K562 (cell line): ENCODE data around the gene ATP5F1D. TPM values are rescaled to one million over a fixed set of nuclear protein-coding genes. Genes with fewer than 3 reads are reported as not detected.

ENCODE experiments used
- BRD9 ChIP-seq: fragments of 450-650 bp; IDR thresholded peaks from 2 replicates; pipeline ENCODE4 v1.6.1; 2018; ENCODE audit warnings: low read depth; ENCODE audit not compliant: partially characterized antibody
- GTF2A2 ChIP-seq: IDR thresholded peaks from 2 replicates; pipeline ENCODE4 v1.6.1; 2016; ENCODE audit warnings: mild to moderate bottlenecking, missing genetic modification characterization, missing compliant biosample characterization
- KLF10 ChIP-seq: fragments of 250-450 bp; sonication (Bioruptor Pico); IDR thresholded peaks from 2 replicates; pipeline ENCODE4 v1.6.1; 2021; ENCODE audit warnings: matching md5 sums
- NFE2 ChIP-seq: IDR thresholded peaks from 2 replicates; pipeline ENCODE4 v1.6.1; 2014; ENCODE audit warnings: antibody characterized with exemption, low read depth
- SMARCA4 ChIP-seq: fragments of 450-650 bp; IDR thresholded peaks from 2 replicates; pipeline ENCODE4 v1.6.1; 2016
- ZFPM2 ChIP-seq: fragments of 250-450 bp; sonication (Bioruptor Pico); IDR thresholded peaks from 2 replicates; pipeline ENCODE4 v1.5.1; 2022; ENCODE audit warnings: mild to moderate bottlenecking
- ZNF124 ChIP-seq: sonication (generic); formaldehyde crosslinking; IDR thresholded peaks from 2 replicates; pipeline ENCODE4 v1.8.1; 2022; ENCODE audit warnings: missing genetic modification reagents
- ZNF695 ChIP-seq: fragments of 450-650 bp; formaldehyde crosslinking; IDR thresholded peaks from 2 replicates; pipeline ENCODE4 v1.4.0; 2020; ENCODE audit warnings: mild to moderate bottlenecking, moderate library complexity
- ZZZ3 ChIP-seq: fragments of 450-650 bp; IDR thresholded peaks from 2 replicates; pipeline ENCODE4 v1.6.1; 2016; ENCODE audit warnings: antibody characterized with exemption, mild to moderate bottlenecking, moderate library complexity
- polyA plus RNA-seq, 8 experiments: library from polyadenylated mRNA; depleted of rRNA in 4 of 8; stranded (reverse) in 5 of 8; unstranded in 3 of 8; fragments of >200 nt; fragmentation: Nextera tagmentation in 2 of 8; fragmentation: Illumina TruSeq in 1 of 8; extraction: Ambion mirVana in 2 of 8; extraction: Trizol in 1 of 8; gene quantifications; 2 replicates each; pipeline versions ENCODE4 v1.2.1 to v1.2.3, GENCODE V29; 2011 to 2014; ENCODE audit warnings: inconsistent platforms in 1 of 8, missing spikeins in 1 of 8
- total RNA-seq, 7 experiments: library from RNA; depleted of rRNA in 6 of 7; stranded (reverse); fragments of >200 nt in 6 of 7; fragmentation: Illumina TruSeq in 2 of 7; extraction: Trizol in 2 of 7; gene quantifications; 2 replicates each; pipeline versions ENCODE4 v1.2.1 to v1.2.3, GENCODE V29; 2011 to 2021; ENCODE audit warnings: low replicate concordance in 1 of 7
- TF ChIP-seq, protein P1 (sequence below): fragments of 450-650 bp; formaldehyde crosslinking; IDR thresholded peaks from 2 replicates; pipeline ENCODE4 v1.4.0; 2020; ENCODE audit warnings: mild to moderate bottlenecking, mixed read lengths
- TF ChIP-seq, protein P2 (sequence below): fragments of 250-450 bp; sonication (Bioruptor Pico); IDR thresholded peaks from 2 replicates; pipeline ENCODE4 v1.5.1; 2021; ENCODE audit warnings: mild to moderate bottlenecking
- TF ChIP-seq, protein P3 (sequence below): fragments of 450-650 bp; formaldehyde crosslinking; IDR thresholded peaks from 2 replicates; pipeline ENCODE4 v1.4.0; 2022; ENCODE audit warnings: missing genetic modification characterization

Gene ATP5F1D
- total and polyA plus RNA-seq, 9 of the 15 experiments (the other 6 are each of a cell fraction or from before 2014, with no cell fraction given): 3.9 to 409 (median 36.8) TPM

DNA sequence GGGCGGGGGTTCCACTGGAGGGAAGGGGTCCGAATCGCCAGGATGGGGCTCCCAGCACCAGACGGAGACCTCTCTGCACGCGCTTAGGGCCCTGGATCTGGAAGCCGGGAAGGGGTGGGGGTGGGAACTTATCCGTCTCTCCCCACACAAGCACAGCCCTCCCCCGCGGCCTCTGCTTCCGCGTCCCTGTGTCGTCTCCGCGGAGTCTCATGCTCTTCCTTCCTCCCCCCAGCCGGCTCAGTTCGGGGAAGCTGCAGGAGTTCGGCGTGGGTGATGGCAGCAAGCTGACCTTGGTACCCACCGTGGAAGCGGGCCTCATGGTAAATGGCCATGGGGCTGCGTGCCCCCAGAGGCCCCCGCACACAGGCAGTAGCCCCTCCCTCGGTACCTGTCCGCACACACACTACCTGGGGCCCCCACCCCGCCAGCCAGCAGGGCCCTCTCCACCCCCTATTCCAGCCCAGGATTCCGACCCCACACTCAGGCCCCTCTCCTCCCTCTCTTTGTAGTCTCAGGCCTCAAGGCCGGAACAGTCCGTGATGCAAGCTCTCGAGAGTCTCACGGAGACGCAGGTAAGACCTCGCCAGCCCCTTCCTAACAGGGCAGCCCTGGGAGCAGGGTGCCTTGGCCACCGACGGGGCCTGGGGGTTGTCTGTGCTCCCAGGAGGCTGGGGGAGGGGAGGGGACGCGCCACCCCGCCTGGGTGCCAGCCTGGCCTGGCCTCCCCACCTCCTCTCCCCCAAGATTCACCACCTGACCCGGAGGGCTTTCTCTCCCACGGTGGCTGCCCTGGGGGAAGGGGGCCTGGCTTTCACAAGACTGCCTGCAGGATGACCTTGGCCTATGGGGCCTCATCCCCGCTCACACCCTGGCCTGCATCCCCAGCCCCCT is 10.0 kb downstream of the ATP5F1D start (continued):
- no peak for TF ChIP-seq ZNF695 (CRISPR knock-in tag)
- TF ChIP-seq ZNF124 (CRISPR knock-in tag): no peak
- no peak for TF ChIP-seq GTF2A2 (tag)
- no peak for TF ChIP-seq BRD9
- TF ChIP-seq ZZZ3: no peak
- TF ChIP-seq, protein P1, sequence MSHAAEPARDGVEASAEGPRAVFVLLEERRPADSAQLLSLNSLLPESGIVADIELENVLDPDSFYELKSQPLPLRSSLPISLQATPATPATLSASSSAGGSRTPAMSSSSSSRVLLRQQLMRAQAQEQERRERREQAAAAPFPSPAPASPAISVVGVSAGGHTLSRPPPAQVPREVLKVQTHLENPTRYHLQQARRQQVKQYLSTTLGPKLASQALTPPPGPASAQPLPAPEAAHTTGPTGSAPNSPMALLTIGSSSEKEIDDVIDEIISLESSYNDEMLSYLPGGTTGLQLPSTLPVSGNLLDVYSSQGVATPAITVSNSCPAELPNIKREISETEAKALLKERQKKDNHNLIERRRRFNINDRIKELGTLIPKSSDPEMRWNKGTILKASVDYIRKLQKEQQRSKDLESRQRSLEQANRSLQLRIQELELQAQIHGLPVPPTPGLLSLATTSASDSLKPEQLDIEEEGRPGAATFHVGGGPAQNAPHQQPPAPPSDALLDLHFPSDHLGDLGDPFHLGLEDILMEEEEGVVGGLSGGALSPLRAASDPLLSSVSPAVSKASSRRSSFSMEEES (CRISPR knock-in tag): no peak
- TF ChIP-seq, protein P2, sequence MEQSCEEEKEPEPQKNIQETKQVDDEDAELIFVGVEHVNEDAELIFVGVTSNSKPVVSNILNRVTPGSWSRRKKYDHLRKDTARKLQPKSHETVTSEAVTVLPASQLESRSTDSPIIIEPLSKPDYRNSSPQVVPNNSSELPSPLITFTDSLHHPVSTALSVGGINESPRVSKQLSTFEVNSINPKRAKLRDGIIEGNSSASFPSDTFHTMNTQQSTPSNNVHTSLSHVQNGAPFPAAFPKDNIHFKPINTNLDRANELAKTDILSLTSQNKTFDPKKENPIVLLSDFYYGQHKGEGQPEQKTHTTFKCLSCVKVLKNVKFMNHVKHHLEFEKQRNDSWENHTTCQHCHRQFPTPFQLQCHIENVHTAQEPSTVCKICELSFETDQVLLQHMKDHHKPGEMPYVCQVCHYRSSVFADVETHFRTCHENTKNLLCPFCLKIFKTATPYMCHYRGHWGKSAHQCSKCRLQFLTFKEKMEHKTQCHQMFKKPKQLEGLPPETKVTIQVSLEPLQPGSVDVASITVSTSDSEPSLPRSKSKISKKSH (CRISPR knock-in tag): no peak
- no peak for TF ChIP-seq NFE2
- TF ChIP-seq, protein P3, sequence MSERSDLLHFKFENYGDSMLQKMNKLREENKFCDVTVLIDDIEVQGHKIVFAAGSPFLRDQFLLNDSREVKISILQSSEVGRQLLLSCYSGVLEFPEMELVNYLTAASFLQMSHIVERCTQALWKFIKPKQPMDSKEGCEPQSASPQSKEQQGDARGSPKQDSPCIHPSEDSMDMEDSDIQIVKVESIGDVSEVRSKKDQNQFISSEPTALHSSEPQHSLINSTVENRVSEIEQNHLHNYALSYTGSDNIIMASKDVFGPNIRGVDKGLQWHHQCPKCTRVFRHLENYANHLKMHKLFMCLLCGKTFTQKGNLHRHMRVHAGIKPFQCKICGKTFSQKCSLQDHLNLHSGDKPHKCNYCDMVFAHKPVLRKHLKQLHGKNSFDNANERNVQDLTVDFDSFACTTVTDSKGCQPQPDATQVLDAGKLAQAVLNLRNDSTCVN (CRISPR knock-in tag): no peak
- no peak for TF ChIP-seq ZFPM2
- no peak for TF ChIP-seq SMARCA4
- TF ChIP-seq KLF10: no peak
